ENCODE measurements around the gene GRXCR1. TPM values are rescaled to one million over a fixed set of nuclear protein-coding genes. Genes with fewer than 3 reads are reported as not detected.

Gene GRXCR1
- polyA plus RNA-seq, 3 donors: not detected

- H3K27ac ChIP-seq (ENCODE audit: low read depth, low read length): no peak overlapping the region
- WGBS, 3 donors: 56 to 86% (median 86%) methylated on average over 2 of the region's 2 CpGs
These were observed 24.8 kb downstream of the GRXCR1 start for GRCh38 chr4:42917296-42917695.

GRCh38 chr4:42923431-42923830 is 30.9 kb downstream of the GRXCR1 start:
- no peak overlapping the region for H3K27ac ChIP-seq (ENCODE audit: low read depth, low read length)

- WGBS, 3 donors: 37 to 54% (median 49%) methylated on average over 3 of the region's 3 CpGs
- no peak overlapping the region for H3K27ac ChIP-seq (ENCODE audit: low read depth, low read length)
These were observed 33.4 kb downstream of the GRXCR1 start for GRCh38 chr4:42925921-42926320.

GRCh38 chr4:42927946-42928345 is 35.4 kb downstream of the GRXCR1 start:
- H3K27ac ChIP-seq (ENCODE audit: low read depth, low read length): no peak overlapping the region
- WGBS, 3 donors: 63 to 74% (median 71%) methylated on average over 3 of the region's 3 CpGs

- no peak overlapping the region for H3K27ac ChIP-seq (ENCODE audit: low read depth, low read length)
These were observed 36.1 kb downstream of the GRXCR1 start for GRCh38 chr4:42928582-42928981.

- 60 to 80% (median 77%) methylated on average over 1 of the region's 1 CpG for WGBS, 3 donors
- H3K27ac ChIP-seq (ENCODE audit: low read depth, low read length): no peak overlapping the region
These were observed 49.7 kb downstream of the GRXCR1 start for GRCh38 chr4:42942216-42942615.

- 75 to 82% (median 81%) methylated on average over 2 of the region's 2 CpGs for WGBS, 3 donors
- no peak overlapping the region for H3K27ac ChIP-seq (ENCODE audit: low read depth, low read length)
These were observed 53.4 kb downstream of the GRXCR1 start for GRCh38 chr4:42945874-42946273.

GRCh38 chr4:42953321-42953720 is 60.8 kb downstream of the GRXCR1 start:
- H3K27ac ChIP-seq (ENCODE audit: low read depth, low read length): no peak overlapping the region
- WGBS, 3 donors: 59 to 71% (median 71%) methylated on average over 1 of the region's 1 CpG

GRCh38 chr4:42954963-42955669 is 62.6 kb downstream of the GRXCR1 start:
- no peak overlapping the region for H3K27ac ChIP-seq (ENCODE audit: low read depth, low read length)
- WGBS, 3 donors: 62 to 77% (median 66%) methylated on average over 10 of the region's 10 CpGs

- WGBS, 3 donors: 54 to 71% (median 68%) methylated on average over 5 of the region's 5 CpGs
- H3K27ac ChIP-seq (ENCODE audit: low read depth, low read length): no peak overlapping the region
These were observed 63.4 kb downstream of the GRXCR1 start for GRCh38 chr4:42955746-42956505.

GRCh38 chr4:42965326-42965725 is 72.8 kb downstream of the GRXCR1 start:
- WGBS, 3 donors: 22 to 30% (median 25%) methylated on average over 2 of the region's 2 CpGs
- H3K27ac ChIP-seq (ENCODE audit: low read depth, low read length): no peak overlapping the region

GRCh38 chr4:42985976-42986375 is 93.5 kb downstream of the GRXCR1 start:
- no peak overlapping the region for H3K27ac ChIP-seq (ENCODE audit: low read depth, low read length)

GRCh38 chr4:42995343-42995944 is 102.9 kb downstream of the GRXCR1 start:
- 30 to 41% (median 37%) methylated on average over 6 of the region's 6 CpGs for WGBS, 3 donors
- no peak overlapping the region for H3K27ac ChIP-seq (ENCODE audit: low read depth, low read length)

- no peak overlapping the region for H3K27ac ChIP-seq (ENCODE audit: low read depth, low read length)
- WGBS, 3 donors: 91 to 100% (median 92%) methylated on average over 1 of the region's 1 CpG
These were observed 116.3 kb downstream of the GRXCR1 start for GRCh38 chr4:43008793-43009192.

- no peak overlapping the region for H3K27ac ChIP-seq (ENCODE audit: low read depth, low read length)
- 90 to 93% (median 93%) methylated on average over 4 of the region's 4 CpGs for WGBS, 3 donors
These were observed 121.7 kb downstream of the GRXCR1 start for GRCh38 chr4:43014256-43014655.

- 32 to 55% (median 38%) methylated on average over 1 of the region's 1 CpG for WGBS, 3 donors
- no peak overlapping the region for H3K27ac ChIP-seq (ENCODE audit: low read depth, low read length)
These were observed 149.1 kb downstream of the GRXCR1 start for GRCh38 chr4:43041632-43042031.

GRCh38 chr4:43047058-43047457 is 154.5 kb downstream of the GRXCR1 start:
- H3K27ac ChIP-seq (ENCODE audit: low read depth, low read length): no peak overlapping the region
- WGBS, 3 donors: 28 to 52% (median 45%) methylated on average over 1 of the region's 1 CpG

GRCh38 chr4:43048570-43048969 is 156.1 kb downstream of the GRXCR1 start:
- no peak overlapping the region for H3K27ac ChIP-seq (ENCODE audit: low read depth, low read length)
- 72 to 81% (median 75%) methylated on average over 5 of the region's 5 CpGs for WGBS, 3 donors

- no peak overlapping the region for H3K27ac ChIP-seq (ENCODE audit: low read depth, low read length)
These were observed 156.8 kb downstream of the GRXCR1 start for GRCh38 chr4:43049326-43049725.

GRCh38 chr4:43066415-43066814 is 173.9 kb downstream of the GRXCR1 start:
- no peak overlapping the region for H3K27ac ChIP-seq (ENCODE audit: low read depth, low read length)

Data from adipose tissue (tissue), 3 donors.